HUES6 (cell line): ENCODE measurements around the gene SLC41A3.

ENCODE experiments used
- H3K27ac ChIP-seq: 2 replicates; pipeline ENCODE4 v1.7.0; 2013; ENCODE audit warnings: low read depth, mild to moderate bottlenecking, low read length, inconsistent platforms
- H3K27me3 ChIP-seq: 2 replicates; pipeline ENCODE4 v1.6.1; 2013; ENCODE audit warnings: low read length; ENCODE audit not compliant: control insufficient read depth, insufficient read depth
- H3K36me3 ChIP-seq: 2 replicates; pipeline ENCODE4 v1.6.1; 2013; ENCODE audit warnings: low read length; ENCODE audit not compliant: control insufficient read depth, insufficient read depth
- H3K4me1 ChIP-seq: 2 replicates; pipeline ENCODE4 v1.6.1; 2013; ENCODE audit warnings: low read length; ENCODE audit not compliant: control insufficient read depth, insufficient read depth
- H3K4me3 ChIP-seq: 2 replicates; pipeline ENCODE4 v1.5.1; 2013; ENCODE audit warnings: low read depth, low read length
- H3K9ac ChIP-seq: one replicate; pipeline ENCODE4 v1.6.1; 2013; ENCODE audit warnings: mild to moderate bottlenecking, low read length
- H3K9me3 ChIP-seq: 2 replicates; pipeline ENCODE4 v1.6.1; 2013; ENCODE audit warnings: low read depth, low read length; ENCODE audit not compliant: control insufficient read depth, insufficient read depth

The SLC41A3 gene

GRCh38 chr3:126127452-126127851, 43.5 kb upstream of the SLC41A3 start:
- no peaks in the 10 kb centered on the region for H3K36me3 ChIP-seq
- H3K4me1 ChIP-seq = peaks cover 15% of the 10 kb centered on the region
- no peaks in the 10 kb centered on the region for H3K9me3 ChIP-seq

GRCh38 chr3:126126811-126127431, 43.0 kb upstream of the SLC41A3 start:
- no peaks in the 10 kb centered on the region for H3K27me3 ChIP-seq
- no peaks in the 10 kb centered on the region for H3K9me3 ChIP-seq
- no peaks in the 10 kb centered on the region for H3K36me3 ChIP-seq
- no peak overlapping the region for H3K9ac ChIP-seq
- no peak overlapping the region for H3K27ac ChIP-seq
- H3K4me3 ChIP-seq = no peak overlapping the region
- H3K4me1 ChIP-seq = peaks cover 13% of the 10 kb centered on the region

More at GRCh38 chr3:126127452-126127851, 43.5 kb upstream of the SLC41A3 start:
- H3K4me3 ChIP-seq = no peak overlapping the region
- peaks cover 4% of the 10 kb centered on the region; the same call in 1 of the 2 replicates for H3K27me3 ChIP-seq
- no peak overlapping the region for H3K27ac ChIP-seq
- no peak overlapping the region for H3K9ac ChIP-seq

GRCh38 chr3:126126286-126126685, 42.4 kb upstream of the SLC41A3 start:
- no peaks in the 10 kb centered on the region for H3K27me3 ChIP-seq
- H3K4me3 ChIP-seq = no peak overlapping the region
- H3K4me1 ChIP-seq = peaks cover 13% of the 10 kb centered on the region
- no peaks in the 10 kb centered on the region for H3K9me3 ChIP-seq
- H3K9ac ChIP-seq = no peak overlapping the region
- H3K27ac ChIP-seq = no peak overlapping the region
- H3K36me3 ChIP-seq = no peaks in the 10 kb centered on the region

GRCh38 chr3:126125781-126126251, 41.9 kb upstream of the SLC41A3 start:
- Histone ChIP-seq H3K4me1 (peaks cover 13% of the 10 kb centered on the region), H3K4me3 (no peak overlapping the region), H3K27ac (no peak overlapping the region)

GRCh38 chr3:126125341-126125740, 41.4 kb upstream of the SLC41A3 start:
- Histone ChIP-seq H3K9ac (no peak overlapping the region), H3K4me1 (peaks cover 13% of the 10 kb centered on the region), H3K36me3 (no peaks in the 10 kb centered on the region), H3K27me3 (no peaks in the 10 kb centered on the region), H3K27ac (no peak overlapping the region), H3K9me3 (no peaks in the 10 kb centered on the region), H3K4me3 (no peak overlapping the region)

More at GRCh38 chr3:126125781-126126251, 41.9 kb upstream of the SLC41A3 start:
- Histone ChIP-seq H3K27me3 (no peaks in the 10 kb centered on the region), H3K9ac (no peak overlapping the region), H3K9me3 (no peaks in the 10 kb centered on the region), H3K36me3 (no peaks in the 10 kb centered on the region)

- Histone ChIP-seq H3K27ac (no peak overlapping the region), H3K9ac (no peak overlapping the region), H3K4me3 (no peak overlapping the region), H3K27me3 (no peaks in the 10 kb centered on the region), H3K36me3 (no peaks in the 10 kb centered on the region), H3K4me1 (peaks cover 13% of the 10 kb centered on the region), H3K9me3 (no peaks in the 10 kb centered on the region)
Observed at GRCh38 chr3:126124896-126125295, 41.0 kb upstream of the SLC41A3 start.

- Histone ChIP-seq H3K9me3 (no peaks in the 10 kb centered on the region), H3K27ac (no peak overlapping the region), H3K27me3 (no peaks in the 10 kb centered on the region), H3K36me3 (no peaks in the 10 kb centered on the region), H3K9ac (no peak overlapping the region), H3K4me3 (no peak overlapping the region), H3K4me1 (peaks cover 13% of the 10 kb centered on the region)
Observed at GRCh38 chr3:126124148-126124868, 40.4 kb upstream of the SLC41A3 start.

- H3K27ac ChIP-seq = no peak overlapping the region
- no peaks in the 10 kb centered on the region for H3K36me3 ChIP-seq
- H3K9me3 ChIP-seq = no peaks in the 10 kb centered on the region
- H3K4me3 ChIP-seq = no peak overlapping the region
- peaks cover 11% of the 10 kb centered on the region for H3K4me1 ChIP-seq
- H3K27me3 ChIP-seq = no peaks in the 10 kb centered on the region
- H3K9ac ChIP-seq = no peak overlapping the region
Observed at GRCh38 chr3:126121632-126122031, 37.7 kb upstream of the SLC41A3 start.

GRCh38 chr3:126121074-126121473, 37.1 kb upstream of the SLC41A3 start:
- no peaks in the 10 kb centered on the region for H3K27me3 ChIP-seq
- H3K4me3 ChIP-seq = no peak overlapping the region
- no peak overlapping the region for H3K9ac ChIP-seq
- no peak overlapping the region for H3K27ac ChIP-seq
- H3K9me3 ChIP-seq = no peaks in the 10 kb centered on the region
- no peaks in the 10 kb centered on the region for H3K36me3 ChIP-seq
- peaks cover 8% of the 10 kb centered on the region for H3K4me1 ChIP-seq

GRCh38 chr3:126119976-126120375, 36.1 kb upstream of the SLC41A3 start:
- Histone ChIP-seq H3K27me3 (no peaks in the 10 kb centered on the region), H3K9ac (no peak overlapping the region), H3K9me3 (no peaks in the 10 kb centered on the region), H3K4me3 (no peak overlapping the region), H3K4me1 (peaks cover 8% of the 10 kb centered on the region), H3K27ac (no peak overlapping the region), H3K36me3 (no peaks in the 10 kb centered on the region)

GRCh38 chr3:126119008-126119675, 35.2 kb upstream of the SLC41A3 start:
- H3K27ac ChIP-seq = no peak overlapping the region
- H3K4me1 ChIP-seq = peaks cover 5% of the 10 kb centered on the region
- no peaks in the 10 kb centered on the region for H3K27me3 ChIP-seq
- no peaks in the 10 kb centered on the region for H3K36me3 ChIP-seq
- H3K9ac ChIP-seq = no peak overlapping the region
- no peaks in the 10 kb centered on the region for H3K9me3 ChIP-seq
- H3K4me3 ChIP-seq = no peak overlapping the region
